K562 treated with DMSO at 1 percent for 4 hours (cell line): ENCODE results near the gene KCNMB3. TPM values are rescaled to one million over a fixed set of nuclear protein-coding genes. Genes with fewer than 3 reads are reported as not detected.

Source experiments
- total RNA-seq: library from RNA; unstranded; fragments of 300-600 nt; gene quantifications from 2 replicates; pipeline ENCODE4 v1.2.3, GENCODE V29; 2022; ENCODE audit not compliant: insufficient read depth

The KCNMB3 gene
- total RNA-seq: 6.4 and 8.0 TPM in 2 replicates

GRCh38 chr3:179250803-179251476 is at the start of gene KCNMB3:
KCNMB3 (minus strand) TSS chr3:179251114; CDS start chr3:179250990, 124 bp downstream.

Other genes starting within 250 kb of the KCNMB3 start
- gene ZMAT3, start 179.3 kb downstream of the KCNMB3 start, total RNA-seq: 3.0 and 4.1 TPM in 2 replicates
- 5.8 and 12.3 TPM in 2 replicates for gene PIK3CA, start 102.8 kb downstream of the KCNMB3 start, total RNA-seq
- 13.1 and 18.4 TPM in 2 replicates for gene ZNF639, start 71.9 kb upstream of the KCNMB3 start, total RNA-seq
- gene MFN1, start 96.6 kb upstream of the KCNMB3 start, total RNA-seq: 9.5 and 13.3 TPM in 2 replicates
- 4.7 and 6.0 TPM in 2 replicates for gene GNB4, start 200.4 kb upstream of the KCNMB3 start, total RNA-seq